A673 (cell line): Measurements from ENCODE around the gene SH2B3.

ENCODE experiments used
- EZH2 ChIP-seq: fragments of 200-600 bp; sonication (generic); IDR thresholded peaks from 2 replicates; pipeline ENCODE4 v1.6.1; 2017; ENCODE audit warnings: borderline replicate concordance, low read depth, mild to moderate bottlenecking, mixed read lengths, antibody characterized with exemption, low read length; ENCODE audit not compliant: poor library complexity, severe bottlenecking
- TF ChIP-seq, protein P1 (sequence below): fragments of 300-800, 200-600 bp; sonication (generic); conservative IDR thresholded peaks from 2 replicates; pipeline ENCODE4 v1.5.1; 2017; ENCODE audit warnings: low read depth, mild to moderate bottlenecking, antibody characterized with exemption, low read length, moderate library complexity, mixed read lengths

DNA sequence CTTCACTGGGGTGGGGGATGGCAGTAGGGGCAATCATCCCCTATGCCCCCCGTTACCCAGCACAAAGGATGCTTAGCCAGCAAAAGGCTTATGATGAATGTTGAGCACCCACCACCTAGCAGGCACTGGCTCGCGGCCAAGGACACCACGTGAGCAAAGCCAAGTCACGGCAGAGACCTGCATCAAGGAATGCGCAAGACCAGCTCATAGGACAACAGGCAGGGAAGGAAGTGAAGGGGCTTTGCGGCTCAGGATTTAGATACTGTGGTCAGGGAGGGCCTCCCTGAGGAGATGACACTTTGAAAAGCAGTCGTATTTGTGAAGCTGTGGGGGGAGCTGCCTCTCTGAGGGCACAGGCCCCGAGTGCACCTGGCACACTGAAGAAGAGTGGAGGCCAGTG, 32.8 kb downstream of the SH2B3 start:
- TF ChIP-seq, protein P1, sequence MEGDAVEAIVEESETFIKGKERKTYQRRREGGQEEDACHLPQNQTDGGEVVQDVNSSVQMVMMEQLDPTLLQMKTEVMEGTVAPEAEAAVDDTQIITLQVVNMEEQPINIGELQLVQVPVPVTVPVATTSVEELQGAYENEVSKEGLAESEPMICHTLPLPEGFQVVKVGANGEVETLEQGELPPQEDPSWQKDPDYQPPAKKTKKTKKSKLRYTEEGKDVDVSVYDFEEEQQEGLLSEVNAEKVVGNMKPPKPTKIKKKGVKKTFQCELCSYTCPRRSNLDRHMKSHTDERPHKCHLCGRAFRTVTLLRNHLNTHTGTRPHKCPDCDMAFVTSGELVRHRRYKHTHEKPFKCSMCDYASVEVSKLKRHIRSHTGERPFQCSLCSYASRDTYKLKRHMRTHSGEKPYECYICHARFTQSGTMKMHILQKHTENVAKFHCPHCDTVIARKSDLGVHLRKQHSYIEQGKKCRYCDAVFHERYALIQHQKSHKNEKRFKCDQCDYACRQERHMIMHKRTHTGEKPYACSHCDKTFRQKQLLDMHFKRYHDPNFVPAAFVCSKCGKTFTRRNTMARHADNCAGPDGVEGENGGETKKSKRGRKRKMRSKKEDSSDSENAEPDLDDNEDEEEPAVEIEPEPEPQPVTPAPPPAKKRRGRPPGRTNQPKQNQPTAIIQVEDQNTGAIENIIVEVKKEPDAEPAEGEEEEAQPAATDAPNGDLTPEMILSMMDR = no peak
- no peak for TF ChIP-seq EZH2
